ENCODE data around the gene PCNT. TPM values are rescaled to one million over a fixed set of nuclear protein-coding genes. Genes with fewer than 3 reads are reported as not detected.
"Not testable (repeated sequence)": the region's sequence is repeated elsewhere in the genome, so short reads cannot be mapped to it uniquely, and the experiment has no call there.

The PCNT gene
- total and polyA plus RNA-seq, 2 experiments from 2014 or later = 14.9 to 23.8 TPM

DNA sequence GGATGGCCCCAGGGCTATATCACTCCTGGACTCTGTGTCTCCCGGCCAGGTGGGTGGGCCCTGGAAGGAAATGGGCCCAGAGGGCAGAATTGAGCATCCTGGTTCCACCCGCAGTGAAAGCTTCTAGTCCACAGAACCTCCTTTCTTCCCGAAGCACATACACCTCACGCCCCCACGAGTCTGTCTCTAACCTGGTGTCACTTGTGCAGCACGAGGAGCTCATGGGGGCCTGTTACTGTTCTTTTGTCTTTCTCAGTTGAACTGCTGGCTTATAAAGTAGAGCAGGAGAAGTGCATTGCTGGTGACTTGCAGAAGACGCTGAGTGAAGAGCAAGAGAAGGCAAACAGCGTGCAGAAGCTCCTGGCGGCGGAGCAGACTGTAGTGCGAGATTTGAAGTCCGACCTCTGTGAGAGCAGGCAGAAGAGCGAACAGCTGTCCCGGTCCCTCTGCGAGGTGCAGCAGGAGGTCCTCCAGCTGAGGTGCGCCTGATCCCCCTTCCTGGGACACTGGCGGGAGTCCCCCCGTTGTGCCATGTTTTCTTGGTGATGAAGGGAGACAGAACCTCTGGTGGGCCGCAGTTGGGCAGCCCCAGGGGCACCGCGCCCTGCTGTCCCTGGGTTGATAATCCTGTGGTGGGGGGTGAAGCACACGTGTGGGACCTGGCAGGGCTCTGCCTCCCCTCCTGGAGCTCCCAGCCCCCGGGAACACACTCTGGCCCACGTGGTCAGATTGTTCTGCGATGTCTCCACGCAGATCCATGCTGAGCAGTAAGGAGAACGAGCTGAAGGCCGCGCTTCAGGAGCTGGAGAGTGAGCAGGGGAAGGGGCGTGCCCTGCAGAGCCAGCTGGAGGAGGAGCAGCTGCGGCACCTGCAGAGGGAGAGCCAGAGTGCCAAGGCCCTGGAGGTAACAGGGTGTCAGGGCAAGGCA lies 106.1 kb downstream of the PCNT start:
- H3F3A ChIP-seq (ENCODE audit: insufficient read depth) = no peaks in the 10 kb centered on the region
- H3K9ac ChIP-seq = no peak overlapping the region
- H3K9me2 ChIP-seq (ENCODE audit: insufficient read depth) = no peaks in the 10 kb centered on the region
- H3K27me3 ChIP-seq (replicated peaks; ENCODE audit: insufficient read depth) = no peaks in the 10 kb centered on the region
- no peaks in the 10 kb centered on the region for H4K20me1 ChIP-seq (ENCODE audit: insufficient read depth)
- no peaks in the 10 kb centered on the region for H3K79me2 ChIP-seq (ENCODE audit: insufficient read depth)
- no peak overlapping the region for H3K27ac ChIP-seq
- no peak for DNase-seq
- H3K36me3 ChIP-seq (ENCODE audit: low read depth) = peaks cover 4% of the 10 kb centered on the region; the same call in 1 of the 2 replicates
- H3K4me1 ChIP-seq (ENCODE audit: insufficient read depth) = no peaks in the 10 kb centered on the region
- no peak overlapping the region for H3K4me3 ChIP-seq
- no peaks in the 10 kb centered on the region for H3K9me3 ChIP-seq (ENCODE audit: low read depth)
- no peak overlapping the region for H2AFZ ChIP-seq
- no peak overlapping the region for H3K4me2 ChIP-seq (ENCODE audit: unreplicated experiment)
- in situ Hi-C loops (cut with MboI) = loop anchor here (10.0 kb wide), 1 partner anchor 65 kb away; no protein-coding TSS in a partner anchor
- 92 to 93% methylated on average over 29 to 31 of the region's 31 CpGs for WGBS, 2 experiments (ENCODE audit: low coverage in 1 of 2, low lambda C conversion rate in 2 of 2, missing lambda C conversion rate in 2 of 2)
- TF ChIP-seq EZH2phosphoT487 (IDR thresholded peaks at IDR 0.05; ENCODE audit: insufficient read depth, low read depth) = no peak
- TF ChIP-seq EZH2 (IDR thresholded peaks at IDR 0.05; ENCODE audit: insufficient read depth, poor library complexity, severe bottlenecking) = no peak

DNA sequence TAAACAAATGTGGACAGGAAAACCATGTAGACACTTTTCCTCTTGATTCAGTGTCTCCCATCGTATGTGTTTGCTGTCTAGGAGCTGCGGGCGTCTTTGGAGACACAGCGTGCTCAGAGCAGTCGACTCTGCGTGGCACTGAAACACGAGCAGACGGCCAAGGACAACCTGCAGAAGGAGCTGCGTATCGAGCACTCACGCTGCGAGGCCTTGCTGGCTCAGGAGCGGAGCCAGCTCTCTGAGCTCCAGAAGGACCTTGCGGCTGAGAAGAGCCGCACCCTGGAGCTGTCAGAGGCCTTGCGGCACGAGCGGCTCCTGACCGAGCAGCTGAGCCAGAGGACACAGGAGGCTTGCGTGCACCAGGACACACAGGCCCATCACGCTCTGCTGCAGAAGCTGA lies 107.5 kb downstream of the PCNT start:
- Histone ChIP-seq H3K9me2 (ENCODE audit: insufficient read depth) (no peaks in the 10 kb centered on the region), H3F3A (ENCODE audit: insufficient read depth) (no peaks in the 10 kb centered on the region)

DNA sequence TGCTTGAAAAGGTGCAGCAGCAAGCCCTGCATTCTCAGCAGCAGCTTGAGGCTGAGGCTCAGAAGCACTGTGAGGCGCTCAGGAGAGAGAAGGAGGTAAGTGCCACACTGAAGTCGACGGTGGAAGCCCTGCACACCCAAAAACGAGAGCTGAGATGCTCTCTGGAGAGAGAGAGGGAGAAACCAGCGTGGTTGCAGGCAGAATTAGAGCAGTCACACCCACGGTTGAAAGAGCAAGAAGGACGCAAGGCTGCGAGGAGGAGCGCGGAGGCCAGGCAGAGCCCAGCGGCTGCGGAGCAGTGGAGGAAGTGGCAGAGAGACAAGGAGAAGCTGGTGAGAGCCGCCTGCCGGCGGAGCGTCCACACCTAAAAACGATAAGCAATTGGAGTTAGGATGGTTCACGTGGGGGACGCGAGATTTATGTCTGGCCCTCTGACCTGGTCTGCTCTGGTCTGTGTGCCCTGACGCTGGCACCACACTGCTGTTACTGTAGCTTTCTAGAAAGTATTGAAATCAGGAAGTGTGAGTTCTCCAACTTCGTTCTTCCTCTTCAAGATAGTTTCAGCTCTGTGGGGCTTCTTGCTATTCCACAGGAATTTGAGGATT lies 108.0 kb downstream of the PCNT start:
- TF ChIP-seq EZH2phosphoT487 (IDR thresholded peaks at IDR 0.05; ENCODE audit: insufficient read depth, low read depth) (no peak), EZH2 (IDR thresholded peaks at IDR 0.05; ENCODE audit: insufficient read depth, poor library complexity, severe bottlenecking) (no peak)
- no peak for DNase-seq
- WGBS, 2 experiments (ENCODE audit: low coverage in 1 of 2, low lambda C conversion rate in 2 of 2, missing lambda C conversion rate in 2 of 2) = 91 to 95% methylated on average over 21 to 22 of the region's 22 CpGs
- Histone ChIP-seq H3K4me2 (ENCODE audit: unreplicated experiment) (no peak overlapping the region), H4K20me1 (ENCODE audit: insufficient read depth) (no peaks in the 10 kb centered on the region), H3K4me1 (ENCODE audit: insufficient read depth) (no peaks in the 10 kb centered on the region), H3K27ac (no peak overlapping the region), H3K9me3 (ENCODE audit: low read depth) (no peaks in the 10 kb centered on the region), H3K4me3 (no peak overlapping the region), H2AFZ (no peak overlapping the region), H3K9ac (no peak overlapping the region), H3K36me3 (ENCODE audit: low read depth) (peaks cover 4% of the 10 kb centered on the region; the same call in 1 of the 2 replicates), H3K27me3 (replicated peaks; ENCODE audit: insufficient read depth) (no peaks in the 10 kb centered on the region), H3K79me2 (ENCODE audit: insufficient read depth) (no peaks in the 10 kb centered on the region), H3F3A (ENCODE audit: insufficient read depth) (no peaks in the 10 kb centered on the region), H3K9me2 (ENCODE audit: insufficient read depth) (no peaks in the 10 kb centered on the region)
- in situ Hi-C loops (cut with MboI) = no loop called here

More for the DNA sequence above, 107.5 kb downstream of the PCNT start:
- in situ Hi-C loops (cut with MboI) = no loop called here
- no peaks in the 10 kb centered on the region for H4K20me1 ChIP-seq (ENCODE audit: insufficient read depth)
- no peak for TF ChIP-seq EZH2phosphoT487 (IDR thresholded peaks at IDR 0.05; ENCODE audit: insufficient read depth, low read depth)
- TF ChIP-seq EZH2 (IDR thresholded peaks at IDR 0.05; ENCODE audit: insufficient read depth, poor library complexity, severe bottlenecking) = no peak
- H3K27me3 ChIP-seq (replicated peaks; ENCODE audit: insufficient read depth) = no peaks in the 10 kb centered on the region
- no peak overlapping the region for H2AFZ ChIP-seq
- no peak overlapping the region for H3K4me3 ChIP-seq
- no peak overlapping the region for H3K27ac ChIP-seq
- H3K36me3 ChIP-seq (ENCODE audit: low read depth) = peaks cover 4% of the 10 kb centered on the region; the same call in 1 of the 2 replicates
- H3K4me1 ChIP-seq (ENCODE audit: insufficient read depth) = no peaks in the 10 kb centered on the region
- no peak overlapping the region for H3K4me2 ChIP-seq (ENCODE audit: unreplicated experiment)
- H3K9me3 ChIP-seq (ENCODE audit: low read depth) = no peaks in the 10 kb centered on the region
- no peaks in the 10 kb centered on the region for H3K79me2 ChIP-seq (ENCODE audit: insufficient read depth)
- DNase-seq = no peak
- no peak overlapping the region for H3K9ac ChIP-seq
- 92 to 94% methylated on average over 19 to 21 of the region's 21 CpGs for WGBS, 2 experiments (ENCODE audit: low coverage in 1 of 2, low lambda C conversion rate in 2 of 2, missing lambda C conversion rate in 2 of 2)

DNA sequence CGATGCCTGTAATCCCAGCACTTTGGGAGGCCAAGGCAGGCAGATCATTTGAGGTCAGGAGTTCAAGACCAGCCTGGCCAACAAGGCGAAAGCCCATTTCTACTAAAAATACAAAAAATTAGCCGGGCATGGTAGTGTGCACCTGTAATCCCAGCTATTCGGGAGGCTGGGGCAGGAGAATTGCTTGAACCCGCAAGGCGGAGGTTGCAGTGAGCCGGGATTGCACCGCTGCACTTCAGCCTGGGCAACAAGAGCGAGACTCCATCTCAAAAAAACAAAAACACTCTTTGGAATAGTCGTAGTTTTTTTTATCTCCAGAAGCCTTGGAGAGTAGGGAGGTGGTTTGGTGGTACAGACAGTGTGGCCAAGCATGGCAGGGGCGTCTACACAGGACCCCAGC lies 109.2 kb downstream of the PCNT start:
- H3K4me1 ChIP-seq (ENCODE audit: insufficient read depth); H3K9me3 ChIP-seq (ENCODE audit: low read depth); H4K20me1 ChIP-seq (ENCODE audit: insufficient read depth); H3K79me2 ChIP-seq (ENCODE audit: insufficient read depth); H3K4me3 ChIP-seq; in situ Hi-C loops (cut with MboI); H3K27ac ChIP-seq; H3K9me2 ChIP-seq (ENCODE audit: insufficient read depth); H3K27me3 ChIP-seq (replicated peaks; ENCODE audit: insufficient read depth); H3F3A ChIP-seq (ENCODE audit: insufficient read depth); H3K4me2 ChIP-seq (ENCODE audit: unreplicated experiment); H2AFZ ChIP-seq; H3K9ac ChIP-seq; DNase-seq: not testable (repeated sequence)
- WGBS, 2 experiments (ENCODE audit: low coverage in 1 of 2, low lambda C conversion rate in 2 of 2, missing lambda C conversion rate in 2 of 2) = 88 to 90% methylated on average over 11 of the region's 11 CpGs
- H3K36me3 ChIP-seq (ENCODE audit: low read depth) = peaks cover 12% of the 10 kb centered on the region; the same call in 1 of the 2 replicates

All from GM23248 (cell line).